Endodermal cell (in vitro differentiated cells): ENCODE measurements around the gene ERVH48-1. TPM values are rescaled to one million over a fixed set of nuclear protein-coding genes. Genes with fewer than 3 reads are reported as not detected.

Experiments
- DNase-seq: peaks from one replicate; pipeline ENCODE4 v3.0.0-alpha.2; 2017
- H3K27ac ChIP-seq: 2 replicates; pipeline ENCODE4 v1.5.1; 2013; ENCODE audit warnings: mild to moderate bottlenecking, low read depth, low read length, moderate library complexity
- H3K27me3 ChIP-seq: 2 replicates; pipeline ENCODE4 v1.6.1; 2013; ENCODE audit warnings: mild to moderate bottlenecking, low read length, moderate library complexity; ENCODE audit not compliant: insufficient read depth, control insufficient read depth, poor library complexity, severe bottlenecking
- H3K36me3 ChIP-seq: 2 replicates; pipeline ENCODE4 v1.7.0; 2013; ENCODE audit warnings: mild to moderate bottlenecking, low read length, moderate library complexity; ENCODE audit not compliant: control insufficient read depth, insufficient read depth
- H3K4me1 ChIP-seq: one replicate; pipeline ENCODE4 v1.7.0; 2013; ENCODE audit warnings: low read length; ENCODE audit not compliant: control insufficient read depth, insufficient read depth
- H3K4me3 ChIP-seq: 2 replicates; pipeline ENCODE4 v1.5.1; 2013; ENCODE audit warnings: mild to moderate bottlenecking, low read length, moderate library complexity
- H3K9ac ChIP-seq: 2 replicates; pipeline ENCODE4 v1.6.1; 2013; ENCODE audit warnings: mild to moderate bottlenecking, low read length, moderate library complexity; ENCODE audit not compliant: poor library complexity, severe bottlenecking; ENCODE audit errors: extremely low read depth
- H3K9me3 ChIP-seq: 2 replicates; pipeline ENCODE4 v1.6.1; 2013; ENCODE audit warnings: mild to moderate bottlenecking, low read length, moderate library complexity; ENCODE audit not compliant: control insufficient read depth
- H3K27ac Mint-ChIP-seq: 2 replicates; pipeline ENCODE4 v1.8.0; 2020; ENCODE audit warnings: mixed read lengths
- H3K27me3 Mint-ChIP-seq: 2 replicates; pipeline ENCODE4 v1.8.0; 2021; ENCODE audit warnings: mild to moderate bottlenecking, mixed read lengths; ENCODE audit not compliant: insufficient read depth
- H3K36me3 Mint-ChIP-seq: 2 replicates; pipeline ENCODE4 v1.8.0; 2020; ENCODE audit warnings: low read depth, mixed read lengths
- H3K4me1 Mint-ChIP-seq: 2 replicates; pipeline ENCODE4 v1.8.0; 2020; ENCODE audit warnings: mixed read lengths
- H3K4me3 Mint-ChIP-seq: 2 replicates; pipeline ENCODE4 v1.8.0; 2020; ENCODE audit warnings: mild to moderate bottlenecking, moderate library complexity, mixed read lengths
- H3K9me3 Mint-ChIP-seq: 2 replicates; pipeline ENCODE4 v1.8.0; 2020; ENCODE audit warnings: mild to moderate bottlenecking, mixed read lengths
- WGBS, 2 experiments: methylation state at CpG; one replicate each; pipeline versions ENCODE4 v1.1.5 to v1.1.7; 2013; ENCODE audit warnings: missing lambda C conversion rate in 2 of 2, mixed read lengths in 1 of 2; ENCODE audit not compliant: insufficient coverage in 1 of 2, insufficient read length in 1 of 2; 5-methylcytosine and 5-hydroxymethylcytosine counted together
- total RNA-seq, 2 donors: library from RNA; stranded (reverse); fragmentation: NEBNext Ultra II Directional in 1 of 2; extraction: Animal tissue kit (Norgen Biotek cat#: 25700) in 1 of 2; gene quantifications; 2 replicates in 1 of 2; 3 replicates in 1 of 2; pipeline ENCODE4 v1.2.1, GENCODE V29; 2021
- TF ChIP-seq, protein P1 (sequence below): fragments of 200-600 bp; sonication (generic); conservative IDR thresholded peaks from 2 replicates; pipeline ENCODE4 v1.5.0; 2021; ENCODE audit warnings: antibody characterized with exemption, mild to moderate bottlenecking

The ERVH48-1 gene
- total RNA-seq, 2 donors from 2014 or later = 34.0 to 186 TPM

DNA sequence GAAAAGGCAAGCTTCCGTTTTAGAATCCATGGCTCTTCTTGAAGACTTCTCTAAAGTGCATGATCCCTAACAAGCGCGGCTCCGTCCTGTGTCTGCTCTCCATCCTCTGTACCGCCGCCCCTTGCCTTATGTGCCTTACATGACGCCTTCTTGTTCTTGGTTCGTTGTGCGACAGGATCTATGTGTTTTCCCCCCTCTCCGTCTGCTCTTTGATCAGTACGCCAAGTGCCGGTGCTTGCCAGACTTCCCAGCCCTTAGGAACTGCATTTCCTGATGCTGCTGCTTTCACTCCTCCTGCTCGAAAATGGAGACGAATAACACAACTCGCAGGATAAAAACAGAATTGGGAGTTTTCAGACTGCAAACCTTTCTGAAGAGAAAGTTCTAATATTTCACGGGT, 19.2 kb downstream of the ERVH48-1 start:
- H3K9ac ChIP-seq = no peak overlapping the region
- TF ChIP-seq, protein P1, sequence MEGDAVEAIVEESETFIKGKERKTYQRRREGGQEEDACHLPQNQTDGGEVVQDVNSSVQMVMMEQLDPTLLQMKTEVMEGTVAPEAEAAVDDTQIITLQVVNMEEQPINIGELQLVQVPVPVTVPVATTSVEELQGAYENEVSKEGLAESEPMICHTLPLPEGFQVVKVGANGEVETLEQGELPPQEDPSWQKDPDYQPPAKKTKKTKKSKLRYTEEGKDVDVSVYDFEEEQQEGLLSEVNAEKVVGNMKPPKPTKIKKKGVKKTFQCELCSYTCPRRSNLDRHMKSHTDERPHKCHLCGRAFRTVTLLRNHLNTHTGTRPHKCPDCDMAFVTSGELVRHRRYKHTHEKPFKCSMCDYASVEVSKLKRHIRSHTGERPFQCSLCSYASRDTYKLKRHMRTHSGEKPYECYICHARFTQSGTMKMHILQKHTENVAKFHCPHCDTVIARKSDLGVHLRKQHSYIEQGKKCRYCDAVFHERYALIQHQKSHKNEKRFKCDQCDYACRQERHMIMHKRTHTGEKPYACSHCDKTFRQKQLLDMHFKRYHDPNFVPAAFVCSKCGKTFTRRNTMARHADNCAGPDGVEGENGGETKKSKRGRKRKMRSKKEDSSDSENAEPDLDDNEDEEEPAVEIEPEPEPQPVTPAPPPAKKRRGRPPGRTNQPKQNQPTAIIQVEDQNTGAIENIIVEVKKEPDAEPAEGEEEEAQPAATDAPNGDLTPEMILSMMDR = no peak
- H3K27me3 ChIP-seq = no peaks in the 10 kb centered on the region
- Mint-ChIP-seq H3K4me1 (no peaks in the 10 kb centered on the region), H3K9me3 (no peaks in the 10 kb centered on the region), H3K27ac (no peak overlapping the region), H3K36me3 (peaks cover 64% of the 10 kb centered on the region), H3K4me3 (no peak overlapping the region), H3K27me3 (no peaks in the 10 kb centered on the region)
- H3K4me3 ChIP-seq = no peak overlapping the region
- no peak overlapping the region for H3K27ac ChIP-seq
- H3K36me3 ChIP-seq = peaks cover 83% of the 10 kb centered on the region
- H3K9me3 ChIP-seq = peaks cover 13% of the 10 kb centered on the region
- WGBS, 2 experiments = 95 to 97% methylated on average over 16 of the region's 16 CpGs
- no peak for DNase-seq
- no peaks in the 10 kb centered on the region for H3K4me1 ChIP-seq

DNA sequence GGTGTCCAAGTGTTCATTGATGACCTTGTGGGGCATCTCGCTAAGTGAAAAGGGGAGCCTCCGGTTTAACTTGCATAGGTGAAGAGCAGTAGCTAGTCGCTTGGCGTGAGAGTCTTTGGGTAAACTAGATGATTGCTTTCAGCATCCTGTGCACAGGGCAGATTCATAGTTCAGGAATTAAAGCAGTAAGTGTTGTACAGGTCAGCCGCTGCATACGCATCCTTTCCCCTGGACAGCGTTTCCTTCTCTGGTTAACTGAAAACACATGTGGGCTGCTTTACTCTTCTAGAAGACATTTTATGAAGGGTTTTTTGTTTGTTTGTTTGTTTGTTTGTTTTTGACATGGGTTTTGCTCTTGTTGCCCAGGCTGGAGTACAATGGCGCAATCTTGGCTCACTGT, 20.2 kb downstream of the ERVH48-1 start:
- Mint-ChIP-seq H3K36me3 (peaks cover 69% of the 10 kb centered on the region), H3K4me1 (no peaks in the 10 kb centered on the region), H3K27ac (no peak overlapping the region), H3K4me3 (no peak overlapping the region), H3K9me3 (no peaks in the 10 kb centered on the region), H3K27me3 (no peaks in the 10 kb centered on the region)
- no peak overlapping the region for H3K27ac ChIP-seq
- DNase-seq = no peak
- peaks cover 13% of the 10 kb centered on the region for H3K9me3 ChIP-seq
- H3K4me3 ChIP-seq = no peak overlapping the region
- TF ChIP-seq, protein P1 = no peak
- no peak overlapping the region for H3K9ac ChIP-seq
- no peaks in the 10 kb centered on the region for H3K27me3 ChIP-seq
- H3K36me3 ChIP-seq = peaks cover 81% of the 10 kb centered on the region
- no peaks in the 10 kb centered on the region for H3K4me1 ChIP-seq
- WGBS, 2 experiments = 98 to 99% methylated on average over 7 to 8 of the region's 8 CpGs

DNA sequence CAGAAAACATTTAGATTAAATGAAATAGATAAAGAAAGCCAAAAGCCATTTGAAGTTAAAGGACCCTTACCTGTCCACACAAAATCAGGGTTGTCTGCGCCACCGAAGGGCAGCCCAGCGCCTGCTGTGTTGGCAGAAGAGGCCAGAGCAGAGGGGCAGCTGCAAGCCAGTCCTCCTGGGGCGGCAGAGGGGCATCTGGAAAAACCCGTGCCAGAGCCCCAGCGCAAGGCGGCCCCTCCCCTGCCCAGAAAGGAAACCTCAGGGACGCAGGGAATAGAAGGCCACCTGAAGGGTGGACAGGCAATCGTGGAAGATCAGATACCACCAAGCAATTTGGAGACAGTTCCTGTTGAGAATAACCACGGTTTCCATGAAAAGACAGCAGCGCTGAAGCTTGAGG, 21.6 kb downstream of the ERVH48-1 start:
- no peaks in the 10 kb centered on the region for H3K9me3 Mint-ChIP-seq
- TF ChIP-seq, protein P1 = no peak
- no peak overlapping the region for H3K27ac ChIP-seq

More for the DNA sequence above, 21.6 kb downstream of the ERVH48-1 start:
- H3K4me3 Mint-ChIP-seq = no peak overlapping the region
- no peak overlapping the region for H3K4me3 ChIP-seq
- no peaks in the 10 kb centered on the region for H3K4me1 Mint-ChIP-seq
- no peak overlapping the region for H3K27ac Mint-ChIP-seq
- peaks cover 13% of the 10 kb centered on the region for H3K9me3 ChIP-seq
- H3K4me1 ChIP-seq = no peaks in the 10 kb centered on the region
- H3K36me3 Mint-ChIP-seq = peaks cover 66% of the 10 kb centered on the region
- no peaks in the 10 kb centered on the region for H3K27me3 ChIP-seq
- H3K36me3 ChIP-seq = peaks cover 77% of the 10 kb centered on the region
- H3K9ac ChIP-seq = no peak overlapping the region
- DNase-seq = no peak
- H3K27me3 Mint-ChIP-seq = no peaks in the 10 kb centered on the region
- WGBS, 2 experiments = 96% methylated on average over 11 of the region's 11 CpGs
